Osteocyte (in vitro differentiated cells): ENCODE measurements around the gene TNS4. TPM values are rescaled to one million over a fixed set of nuclear protein-coding genes. Genes with fewer than 3 reads are reported as not detected.

Experiments used
- DNase-seq: peaks from one replicate; pipeline ENCODE4 v3.0.0; 2021; ENCODE audit warnings: mixed read lengths; ENCODE audit not compliant: unreplicated experiment; ENCODE audit errors: extremely low spot score
- H3K27ac Mint-ChIP-seq: one replicate; pipeline ENCODE4 v1.8.0; 2021; ENCODE audit warnings: mild to moderate bottlenecking, mixed read lengths; ENCODE audit not compliant: unreplicated experiment
- H3K27me3 Mint-ChIP-seq: one replicate; pipeline ENCODE4 v1.8.0; 2021; ENCODE audit warnings: mixed read lengths; ENCODE audit not compliant: unreplicated experiment
- H3K36me3 Mint-ChIP-seq: one replicate; pipeline ENCODE4 v1.8.0; 2021; ENCODE audit warnings: mixed read lengths; ENCODE audit not compliant: unreplicated experiment
- H3K4me1 Mint-ChIP-seq: one replicate; pipeline ENCODE4 v1.8.0; 2021; ENCODE audit warnings: mixed read lengths; ENCODE audit not compliant: unreplicated experiment
- H3K4me3 Mint-ChIP-seq: one replicate; pipeline ENCODE4 v1.8.0; 2021; ENCODE audit warnings: mild to moderate bottlenecking, moderate library complexity, mixed read lengths; ENCODE audit not compliant: unreplicated experiment
- H3K9me3 Mint-ChIP-seq: one replicate; pipeline ENCODE4 v1.8.0; 2021; ENCODE audit warnings: mixed read lengths; ENCODE audit not compliant: unreplicated experiment
- CTCF ChIP-seq: fragments of 200-600 bp; sonication (generic); IDR thresholded peaks from 2 replicates; pipeline ENCODE4 v1.5.0; 2021; ENCODE audit warnings: antibody characterized with exemption, mild to moderate bottlenecking, moderate library complexity
- total RNA-seq: library from RNA; stranded (reverse); gene quantifications from 2 replicates; pipeline ENCODE4 v1.2.1, GENCODE V29; 2021

TNS4 gene
- total RNA-seq, 1 donor from 2014 or later, result 0.73 TPM

GRCh38 chr17:40451420-40451819 lies 50.0 kb downstream of the TNS4 start:
- Mint-ChIP-seq H3K9me3 (no peaks in the 10 kb centered on the region), H3K27ac (peak overlapping the region; percentile 81), H3K4me3 (peak overlapping the region; percentile 50), H3K4me1 (peaks cover 89% of the 10 kb centered on the region), H3K27me3 (no peaks in the 10 kb centered on the region), H3K36me3 (peaks cover 59% of the 10 kb centered on the region)
- no peak for TF ChIP-seq CTCF
- no peak for DNase-seq

- no peak overlapping the region for H3K27ac Mint-ChIP-seq
Observed at GRCh38 chr17:40450175-40450574, 51.2 kb downstream of the TNS4 start.

GRCh38 chr17:40448639-40449261 lies 52.7 kb downstream of the TNS4 start:
- Mint-ChIP-seq H3K27me3 (no peaks in the 10 kb centered on the region), H3K27ac (peak overlapping the region; percentile 72), H3K4me3 (peak overlapping the region; percentile 96), H3K9me3 (no peaks in the 10 kb centered on the region), H3K4me1 (peaks cover 75% of the 10 kb centered on the region), H3K36me3 (peaks cover 57% of the 10 kb centered on the region)
- DNase-seq, result no peak
- no peak for TF ChIP-seq CTCF

More at GRCh38 chr17:40450175-40450574, 51.2 kb downstream of the TNS4 start:
- no peaks in the 10 kb centered on the region for H3K27me3 Mint-ChIP-seq
- H3K9me3 Mint-ChIP-seq, result no peaks in the 10 kb centered on the region
- DNase-seq, result no peak
- peak overlapping the region; percentile 96 for H3K4me3 Mint-ChIP-seq
- H3K4me1 Mint-ChIP-seq, result peaks cover 85% of the 10 kb centered on the region
- H3K36me3 Mint-ChIP-seq, result peaks cover 57% of the 10 kb centered on the region
- TF ChIP-seq CTCF, result peak; percentile 59

- DNase-seq, result no peak
- Mint-ChIP-seq H3K27ac (peak overlapping the region; percentile 72), H3K4me1 (peaks cover 70% of the 10 kb centered on the region), H3K9me3 (no peaks in the 10 kb centered on the region), H3K4me3 (peak overlapping the region; percentile 96), H3K27me3 (no peaks in the 10 kb centered on the region), H3K36me3 (peaks cover 52% of the 10 kb centered on the region)
- no peak for TF ChIP-seq CTCF
Observed at GRCh38 chr17:40448213-40448638, 53.2 kb downstream of the TNS4 start.

- peak overlapping the region; percentile 96 for H3K4me3 Mint-ChIP-seq
- H3K27ac Mint-ChIP-seq, result peak overlapping the region; percentile 72
- no peaks in the 10 kb centered on the region for H3K9me3 Mint-ChIP-seq
- no peak for DNase-seq
- peaks cover 67% of the 10 kb centered on the region for H3K4me1 Mint-ChIP-seq
- H3K36me3 Mint-ChIP-seq, result peaks cover 49% of the 10 kb centered on the region
- no peak for TF ChIP-seq CTCF
- H3K27me3 Mint-ChIP-seq, result no peaks in the 10 kb centered on the region
Observed at GRCh38 chr17:40447806-40448205, 53.6 kb downstream of the TNS4 start.
